HG02970 (cell line): ENCODE data around the gene P4HA3.

Experiments used
- ATAC-seq: cut with Tn5 transposase; IDR thresholded peaks from one replicate; pipeline ENCODE4 v1.9.1; 2021; ENCODE audit warnings: mild to moderate bottlenecking, moderate library complexity, moderate number of reproducible peaks; ENCODE audit not compliant: unreplicated experiment, low FRiP score

P4HA3 gene

GRCh38 chr11:74268456-74268855 is 43.0 kb downstream of the P4HA3 start:
- ATAC-seq = no peak

- ATAC-seq = no peak
Measured at GRCh38 chr11:74267014-74267413, 44.4 kb downstream of the P4HA3 start.

- ATAC-seq = no peak
Measured at GRCh38 chr11:74265256-74265655, 46.2 kb downstream of the P4HA3 start.

- ATAC-seq = no peak
Measured at GRCh38 chr11:74262725-74263124, 48.7 kb downstream of the P4HA3 start.

- ATAC-seq = no peak
Measured at GRCh38 chr11:74257959-74258553, 53.4 kb downstream of the P4HA3 start.

GRCh38 chr11:74256378-74257133 is 54.9 kb downstream of the P4HA3 start:
- no peak for ATAC-seq

GRCh38 chr11:74255741-74256375 is 55.6 kb downstream of the P4HA3 start:
- ATAC-seq = no peak

- ATAC-seq = no peak
Measured at GRCh38 chr11:74253361-74253760, 58.1 kb downstream of the P4HA3 start.

- no peak for ATAC-seq
Measured at GRCh38 chr11:74249496-74249895, 61.9 kb downstream of the P4HA3 start.

- ATAC-seq = no peak
Measured at GRCh38 chr11:74248469-74248868, 63.0 kb downstream of the P4HA3 start.

- ATAC-seq = no peak
Measured at GRCh38 chr11:74238243-74238642, 73.2 kb downstream of the P4HA3 start.

- no peak for ATAC-seq
Measured at GRCh38 chr11:74237541-74237940, 73.9 kb downstream of the P4HA3 start.

- ATAC-seq = no peak
Measured at GRCh38 chr11:74235121-74235520, 76.3 kb downstream of the P4HA3 start.

- ATAC-seq = no peak
Measured at GRCh38 chr11:74233683-74234082, 77.8 kb downstream of the P4HA3 start.

- ATAC-seq = no peak
Measured at GRCh38 chr11:74232311-74232950, 79.0 kb downstream of the P4HA3 start.

- no peak for ATAC-seq
Measured at GRCh38 chr11:74226907-74227306, 84.5 kb downstream of the P4HA3 start.

- no peak for ATAC-seq
Measured at GRCh38 chr11:74225565-74225964, 85.9 kb downstream of the P4HA3 start.

- no peak for ATAC-seq
Measured at GRCh38 chr11:74221816-74222215, 89.6 kb downstream of the P4HA3 start.

GRCh38 chr11:74220376-74220775 is 91.1 kb downstream of the P4HA3 start:
- ATAC-seq = no peak
